Activated naive CD8-positive, alpha-beta T cell treated with anti-CD3 and anti-CD28 coated beads, Interleukin-2, amount 50 U/mL, for 24 hours (primary cell): ENCODE results near the gene LZTR1.

Source experiments
- ATAC-seq: fragments of 150-1000 bp; cut with Tn5 transposase; one replicate; pipeline ENCODE4 v1.10.0; 2021
- DNase-seq: peaks from one replicate; pipeline ENCODE4 v3.0.0; 2021
- H3K27ac Mint-ChIP-seq: one replicate; pipeline ENCODE4 v1.8.0; 2021; ENCODE audit warnings: mild to moderate bottlenecking, mixed read lengths
- H3K27me3 Mint-ChIP-seq: one replicate; pipeline ENCODE4 v1.8.0; 2021; ENCODE audit warnings: mixed read lengths
- H3K36me3 Mint-ChIP-seq: one replicate; pipeline ENCODE4 v1.8.0; 2021; ENCODE audit warnings: low read depth, mixed read lengths
- H3K4me1 Mint-ChIP-seq: one replicate; pipeline ENCODE4 v1.8.0; 2021; ENCODE audit warnings: mixed read lengths
- H3K4me3 Mint-ChIP-seq: one replicate; pipeline ENCODE4 v1.8.0; 2021; ENCODE audit warnings: mild to moderate bottlenecking, moderate library complexity, mixed read lengths
- H3K9me3 Mint-ChIP-seq: one replicate; pipeline ENCODE4 v1.8.0; 2021; ENCODE audit warnings: mixed read lengths

The LZTR1 gene

GRCh38 chr22:20991252-20992055, 9.4 kb downstream of the LZTR1 start:
- H3K36me3 Mint-ChIP-seq: peaks cover 8% of the 10 kb centered on the region
- no peaks in the 10 kb centered on the region for H3K27me3 Mint-ChIP-seq
- DNase-seq (no peak), ATAC-seq (no peak)
- no peak overlapping the region for H3K27ac Mint-ChIP-seq
- H3K4me1 Mint-ChIP-seq: no peaks in the 10 kb centered on the region
- H3K4me3 Mint-ChIP-seq: no peak overlapping the region
- H3K9me3 Mint-ChIP-seq: no peaks in the 10 kb centered on the region

- DNase-seq: no peak
- Mint-ChIP-seq H3K4me3 (no peak overlapping the region), H3K4me1 (no peaks in the 10 kb centered on the region), H3K27me3 (no peaks in the 10 kb centered on the region), H3K36me3 (peaks cover 5% of the 10 kb centered on the region), H3K27ac (no peak overlapping the region), H3K9me3 (no peaks in the 10 kb centered on the region)
- ATAC-seq: no peak
Observed at GRCh38 chr22:20992056-20992442, 10.0 kb downstream of the LZTR1 start.

- H3K9me3 Mint-ChIP-seq: no peaks in the 10 kb centered on the region
Observed at GRCh38 chr22:20992456-20993303, 10.6 kb downstream of the LZTR1 start.

GRCh38 chr22:20993304-20994127, 11.4 kb downstream of the LZTR1 start:
- ATAC-seq (no peak), DNase-seq (no peak)
- Mint-ChIP-seq H3K4me1 (no peaks in the 10 kb centered on the region), H3K36me3 (peaks cover 5% of the 10 kb centered on the region), H3K27me3 (no peaks in the 10 kb centered on the region), H3K4me3 (no peak overlapping the region), H3K27ac (no peak overlapping the region), H3K9me3 (no peaks in the 10 kb centered on the region)

More at GRCh38 chr22:20992456-20993303, 10.6 kb downstream of the LZTR1 start:
- no peaks in the 10 kb centered on the region for H3K27me3 Mint-ChIP-seq
- DNase-seq (no peak), ATAC-seq (no peak)
- no peaks in the 10 kb centered on the region for H3K4me1 Mint-ChIP-seq
- H3K27ac Mint-ChIP-seq: no peak overlapping the region
- no peak overlapping the region for H3K4me3 Mint-ChIP-seq
- peaks cover 4% of the 10 kb centered on the region for H3K36me3 Mint-ChIP-seq

GRCh38 chr22:20994128-20994901, 12.2 kb downstream of the LZTR1 start:
- peaks cover 5% of the 10 kb centered on the region for H3K36me3 Mint-ChIP-seq
- H3K4me3 Mint-ChIP-seq: no peak overlapping the region
- no peaks in the 10 kb centered on the region for H3K9me3 Mint-ChIP-seq
- no peak for DNase-seq
- ATAC-seq: no peak
- no peak overlapping the region for H3K27ac Mint-ChIP-seq
- H3K27me3 Mint-ChIP-seq: no peaks in the 10 kb centered on the region
- no peaks in the 10 kb centered on the region for H3K4me1 Mint-ChIP-seq

- no peak for ATAC-seq
- H3K4me1 Mint-ChIP-seq: peaks cover 3% of the 10 kb centered on the region
- H3K27ac Mint-ChIP-seq: no peak overlapping the region
- H3K36me3 Mint-ChIP-seq: peaks cover 5% of the 10 kb centered on the region
- no peaks in the 10 kb centered on the region for H3K27me3 Mint-ChIP-seq
- H3K4me3 Mint-ChIP-seq: no peak overlapping the region
- no peaks in the 10 kb centered on the region for H3K9me3 Mint-ChIP-seq
- DNase-seq: no peak
Observed at GRCh38 chr22:20994902-20995241, 12.8 kb downstream of the LZTR1 start.

GRCh38 chr22:20995329-20996030, 13.4 kb downstream of the LZTR1 start:
- Mint-ChIP-seq H3K27ac (no peak overlapping the region), H3K4me3 (no peak overlapping the region), H3K36me3 (peaks cover 3% of the 10 kb centered on the region), H3K27me3 (no peaks in the 10 kb centered on the region), H3K9me3 (no peaks in the 10 kb centered on the region), H3K4me1 (peaks cover 8% of the 10 kb centered on the region)
- no peak for DNase-seq
- ATAC-seq: no peak

GRCh38 chr22:20996031-20996410, 13.9 kb downstream of the LZTR1 start:
- Mint-ChIP-seq H3K4me3 (no peak overlapping the region), H3K9me3 (no peaks in the 10 kb centered on the region), H3K27ac (no peak overlapping the region), H3K4me1 (peaks cover 8% of the 10 kb centered on the region), H3K36me3 (peaks cover 3% of the 10 kb centered on the region), H3K27me3 (no peaks in the 10 kb centered on the region)
- DNase-seq (no peak), ATAC-seq (no peak)

GRCh38 chr22:20996598-20997535, 14.8 kb downstream of the LZTR1 start:
- H3K27me3 Mint-ChIP-seq: no peaks in the 10 kb centered on the region
- DNase-seq (no peak), ATAC-seq (no peak)
- no peak overlapping the region for H3K27ac Mint-ChIP-seq
- H3K36me3 Mint-ChIP-seq: peaks cover 10% of the 10 kb centered on the region
- H3K4me1 Mint-ChIP-seq: peaks cover 15% of the 10 kb centered on the region
- H3K9me3 Mint-ChIP-seq: no peaks in the 10 kb centered on the region
- H3K4me3 Mint-ChIP-seq: no peak overlapping the region

- Mint-ChIP-seq H3K4me3 (no peak overlapping the region), H3K9me3 (no peaks in the 10 kb centered on the region), H3K36me3 (peaks cover 11% of the 10 kb centered on the region), H3K27ac (no peak overlapping the region), H3K27me3 (no peaks in the 10 kb centered on the region), H3K4me1 (peaks cover 15% of the 10 kb centered on the region)
- ATAC-seq (no peak), DNase-seq (no peak)
Observed at GRCh38 chr22:20997536-20998257, 15.6 kb downstream of the LZTR1 start.

- no peaks in the 10 kb centered on the region for H3K9me3 Mint-ChIP-seq
- H3K36me3 Mint-ChIP-seq: peaks cover 11% of the 10 kb centered on the region
- ATAC-seq (no peak), DNase-seq (no peak)
- no peak overlapping the region for H3K4me3 Mint-ChIP-seq
- peaks cover 24% of the 10 kb centered on the region for H3K4me1 Mint-ChIP-seq
- no peaks in the 10 kb centered on the region for H3K27me3 Mint-ChIP-seq
- H3K27ac Mint-ChIP-seq: peak overlapping the region; percentile 22
Observed at GRCh38 chr22:20998411-20999336, 16.6 kb downstream of the LZTR1 start.
